H9 (cell line): ENCODE measurements around the gene MINDY4. TPM values are rescaled to one million over a fixed set of nuclear protein-coding genes. Genes with fewer than 3 reads are reported as not detected.

ENCODE experiments used
- DNase-seq: peaks from one replicate; pipeline ENCODE4 v3.0.0-alpha.2; 2017
- H2AFZ ChIP-seq: one replicate; pipeline ENCODE4 v1.6.1; 2013; ENCODE audit warnings: mild to moderate bottlenecking, low read length, control low read depth, moderate library complexity
- H2AK5ac ChIP-seq: 2 replicates; pipeline ENCODE4 v1.6.1; 2013; ENCODE audit warnings: low read length, control low read depth, mixed read lengths; ENCODE audit not compliant: insufficient read length
- H2BK120ac ChIP-seq: one replicate; pipeline ENCODE4 v1.6.1; 2013; ENCODE audit warnings: low read depth, mild to moderate bottlenecking, low read length, control low read depth, inconsistent platforms; ENCODE audit not compliant: poor library complexity, severe bottlenecking
- H2BK12ac ChIP-seq: 2 replicates; pipeline ENCODE4 v1.6.1; 2013; ENCODE audit warnings: low read length, control low read depth, mixed read lengths, low read depth; ENCODE audit not compliant: insufficient read length
- H2BK15ac ChIP-seq: 2 replicates; pipeline ENCODE4 v1.6.1; 2013; ENCODE audit warnings: low read depth, low read length, control low read depth
- H2BK20ac ChIP-seq: one replicate; pipeline ENCODE4 v1.6.1; 2013; ENCODE audit warnings: low read depth, mild to moderate bottlenecking, low read length, control low read depth, inconsistent platforms; ENCODE audit not compliant: poor library complexity, severe bottlenecking
- H2BK5ac ChIP-seq: 2 replicates; pipeline ENCODE4 v1.6.1; 2013; ENCODE audit warnings: low read length, control low read depth, mixed read lengths; ENCODE audit not compliant: insufficient read length
- H3K14ac ChIP-seq: 2 replicates; pipeline ENCODE4 v1.6.1; 2013; ENCODE audit warnings: low read length, control low read depth; ENCODE audit not compliant: insufficient read depth
- H3K18ac ChIP-seq: 2 replicates; pipeline ENCODE4 v1.6.1; 2013; ENCODE audit warnings: low read depth, mild to moderate bottlenecking, mixed read lengths, low read length, control low read depth; ENCODE audit not compliant: insufficient read length
- H3K23ac ChIP-seq: 2 replicates; pipeline ENCODE4 v1.6.1; 2013; ENCODE audit warnings: low read length, control low read depth, mixed read lengths, low read depth; ENCODE audit not compliant: insufficient read length
- H3K23me2 ChIP-seq: 2 replicates; pipeline ENCODE4 v1.6.1; 2013; ENCODE audit warnings: low read depth, mild to moderate bottlenecking, mixed read lengths, low read length, control low read depth; ENCODE audit not compliant: insufficient read length, poor library complexity, severe bottlenecking
- H3K27ac ChIP-seq: 2 replicates; pipeline ENCODE4 v1.5.1; 2013; ENCODE audit warnings: low read length, control low read depth, mixed read lengths, low read depth; ENCODE audit not compliant: insufficient read length
- H3K27me3 ChIP-seq: 2 replicates; pipeline ENCODE4 v1.6.1; 2013; ENCODE audit warnings: low read length, control low read depth, inconsistent platforms; ENCODE audit not compliant: insufficient read depth
- H3K4ac ChIP-seq: 2 replicates; pipeline ENCODE4 v1.6.1; 2013; ENCODE audit warnings: low read depth, mild to moderate bottlenecking, control low read depth, inconsistent platforms, low read length, moderate library complexity
- H3K4me1 ChIP-seq: 2 replicates; pipeline ENCODE4 v1.6.1; 2013; ENCODE audit warnings: low read length, control low read depth, inconsistent platforms; ENCODE audit not compliant: insufficient read depth
- H3K4me2 ChIP-seq: 2 replicates; pipeline ENCODE4 v1.6.1; 2013; ENCODE audit warnings: low read length, control low read depth, mixed read lengths; ENCODE audit not compliant: insufficient read length, insufficient read depth
- H3K56ac ChIP-seq: 2 replicates; pipeline ENCODE4 v1.6.1; 2013; ENCODE audit warnings: low read depth, mild to moderate bottlenecking, mixed read lengths, low read length, control low read depth; ENCODE audit not compliant: insufficient read length
- H3K79me1 ChIP-seq: 2 replicates; pipeline ENCODE4 v1.6.1; 2013; ENCODE audit warnings: low read depth, mild to moderate bottlenecking, moderate library complexity, low read length, control low read depth, inconsistent platforms; ENCODE audit not compliant: insufficient read depth, poor library complexity, severe bottlenecking
- H3K79me2 ChIP-seq: 2 replicates; pipeline ENCODE4 v1.6.1; 2013; ENCODE audit warnings: low read length, control low read depth, inconsistent platforms; ENCODE audit not compliant: insufficient read depth
- H3K9ac ChIP-seq: 2 replicates; pipeline ENCODE4 v1.6.1; 2013; ENCODE audit warnings: low read length, control low read depth, mixed read lengths; ENCODE audit not compliant: insufficient read length; ENCODE audit errors: extremely low read depth
- H3K9me3 ChIP-seq: one replicate; pipeline ENCODE4 v1.6.1; 2013; ENCODE audit warnings: low read depth, low read length, inconsistent platforms; ENCODE audit not compliant: control insufficient read depth
- H3T11ph ChIP-seq: one replicate; pipeline ENCODE4 v1.6.1; 2013; ENCODE audit warnings: mild to moderate bottlenecking, low read length, control low read depth, inconsistent platforms
- H4K20me1 ChIP-seq: one replicate; pipeline ENCODE4 v1.6.1; 2013; ENCODE audit not compliant: control insufficient read depth, insufficient read length, insufficient read depth
- H4K5ac ChIP-seq: 2 replicates; pipeline ENCODE4 v1.6.1; 2013; ENCODE audit warnings: low read depth, mild to moderate bottlenecking, mixed read lengths, low read length, control low read depth; ENCODE audit not compliant: insufficient read length
- H4K8ac ChIP-seq: replicated peaks from 2 replicates; pipeline ENCODE4 v1.6.1; 2013; ENCODE audit warnings: low read length, control low read depth, mixed read lengths, low read depth; ENCODE audit not compliant: insufficient read length
- H4K91ac ChIP-seq: 2 replicates; pipeline ENCODE4 v1.6.1; 2013; ENCODE audit warnings: low read depth, mild to moderate bottlenecking, moderate library complexity, mixed read lengths, low read length, control low read depth; ENCODE audit not compliant: insufficient read length
- H3K27ac Mint-ChIP-seq, 3 experiments: 2 replicates in 2 of 3; 3 replicates in 1 of 3; pipeline ENCODE4 v1.8.0; 2020 to 2021; ENCODE audit warnings: mixed read lengths in 3 of 3, mild to moderate bottlenecking in 1 of 3, moderate library complexity in 1 of 3
- H3K27me3 Mint-ChIP-seq: 2 replicates; pipeline ENCODE4 v1.8.0; 2021; ENCODE audit warnings: low read depth, mild to moderate bottlenecking, moderate library complexity, mixed read lengths
- H3K36me3 Mint-ChIP-seq, 3 experiments: 2 replicates in 2 of 3; 3 replicates in 1 of 3; pipeline ENCODE4 v1.8.0; 2020 to 2021; ENCODE audit warnings: low read depth in 3 of 3, mixed read lengths in 3 of 3; ENCODE audit not compliant: insufficient read depth in 1 of 3
- H3K4me1 Mint-ChIP-seq, 2 experiments: 2 replicates each; pipeline ENCODE4 v1.8.0; 2020; ENCODE audit warnings: mixed read lengths in 2 of 2
- H3K4me3 Mint-ChIP-seq, 2 experiments: 2 replicates in 1 of 2; 3 replicates in 1 of 2; pipeline ENCODE4 v1.8.0; 2020 to 2021; ENCODE audit warnings: mild to moderate bottlenecking in 2 of 2, mixed read lengths in 2 of 2, moderate library complexity in 1 of 2
- H3K9me3 Mint-ChIP-seq, 2 experiments: 2 replicates in 1 of 2; 3 replicates in 1 of 2; pipeline ENCODE4 v1.8.0; 2020; ENCODE audit warnings: mild to moderate bottlenecking in 2 of 2, mixed read lengths in 2 of 2, moderate library complexity in 1 of 2
- WGBS: extraction: QIAGEN DNeasy Blood & Tissue Kit; methylation state at CpG from one replicate; pipeline ENCODE4 v1.1.7; 2013; ENCODE audit warnings: missing lambda C conversion rate, low lambda C conversion rate, mixed read lengths; ENCODE audit not compliant: insufficient read length; ENCODE audit errors: extremely low coverage; 5-methylcytosine and 5-hydroxymethylcytosine counted together
- total RNA-seq: library from RNA; stranded (reverse); gene quantifications from 2 replicates; pipeline ENCODE4 v1.2.1, GENCODE V29; 2021
- TF ChIP-seq, protein P1 (sequence below): fragments of 200-600 bp; sonication (generic); conservative IDR thresholded peaks from 3 replicates; pipeline ENCODE4 v1.8.0; 2021; ENCODE audit warnings: antibody characterized with exemption, mild to moderate bottlenecking

The MINDY4 gene
- total RNA-seq, 1 experiment from 2014 or later: 3.1 TPM

DNA sequence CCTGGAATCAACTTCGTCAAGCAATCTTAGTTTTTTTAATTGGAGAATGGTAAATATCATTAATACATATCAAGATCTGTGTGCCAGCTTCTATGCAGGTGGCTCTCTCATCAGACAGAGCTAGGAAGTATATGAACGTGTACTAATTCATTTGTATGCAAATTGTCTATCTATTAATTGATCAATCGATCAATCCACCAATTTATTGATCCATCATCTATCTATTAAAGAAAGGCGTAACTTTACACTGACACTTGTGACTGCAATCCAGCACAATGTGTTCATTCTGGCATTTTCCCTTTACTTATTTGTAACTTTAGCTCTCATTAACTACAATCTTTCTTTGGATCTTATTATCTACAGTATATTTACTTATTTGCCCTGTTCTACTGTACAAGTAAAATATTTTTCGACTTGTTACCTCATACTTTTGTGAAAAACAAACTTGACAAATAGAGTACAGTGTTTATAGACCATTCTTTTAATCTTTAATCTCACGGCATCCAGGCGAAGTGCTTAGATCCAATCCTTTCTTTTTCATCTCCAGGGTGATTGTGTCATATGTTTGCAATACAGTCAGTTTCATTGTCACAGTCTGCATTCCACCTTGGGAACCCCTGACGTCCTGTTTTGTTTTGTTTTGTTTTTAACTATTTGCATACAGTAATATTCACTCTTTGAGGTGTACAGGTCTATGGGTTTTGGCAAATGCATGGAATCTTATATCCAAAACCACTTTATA is 170.5 kb downstream of the MINDY4 start:
- no peak overlapping the region for H3K23ac ChIP-seq
- H3K27ac ChIP-seq: no peak overlapping the region
- no peaks in the 10 kb centered on the region; the same call in 1 of the 2 replicates for H3K27me3 ChIP-seq
- H3K9me3 ChIP-seq: no peaks in the 10 kb centered on the region
- no peak overlapping the region for H2BK120ac ChIP-seq
- no peaks in the 10 kb centered on the region for H3K79me1 ChIP-seq
- no peak overlapping the region for H3K14ac ChIP-seq
- no peak overlapping the region for H3K27ac Mint-ChIP-seq
- no peak overlapping the region for H2BK20ac ChIP-seq
- no peak overlapping the region for H3K4me2 ChIP-seq
- no peak overlapping the region for H2BK5ac ChIP-seq
- no peak overlapping the region for H3K4ac ChIP-seq
- peaks cover 8% of the 10 kb centered on the region in 2 experiments; a peak in 3 of 5 replicates for H3K9me3 Mint-ChIP-seq
- no peak overlapping the region for H2AK5ac ChIP-seq
- H3K23me2 ChIP-seq: peaks cover 3% of the 10 kb centered on the region
- H2BK15ac ChIP-seq: no peak overlapping the region
- no peak overlapping the region for H4K8ac ChIP-seq
- peaks cover 0 to 3% (median 2%) of the 10 kb centered on the region in 3 experiments; a peak in 2 of 7 replicates for H3K36me3 Mint-ChIP-seq
- DNase-seq: no peak
- no peaks in the 10 kb centered on the region for H4K20me1 ChIP-seq
- peaks cover 0 to 8% of the 10 kb centered on the region in 2 experiments; a peak in 1 of 4 replicates for H3K4me1 Mint-ChIP-seq
- no peak overlapping the region for H3K4me3 Mint-ChIP-seq
- H3K27me3 Mint-ChIP-seq: peaks cover 38% of the 10 kb centered on the region
- no peak overlapping the region for H3K9ac ChIP-seq
- H2BK12ac ChIP-seq: no peak overlapping the region
- WGBS: no CpG with 5 or more reads among the region's 8 CpGs
- no peaks in the 10 kb centered on the region for H3K4me1 ChIP-seq
- TF ChIP-seq, protein P1, sequence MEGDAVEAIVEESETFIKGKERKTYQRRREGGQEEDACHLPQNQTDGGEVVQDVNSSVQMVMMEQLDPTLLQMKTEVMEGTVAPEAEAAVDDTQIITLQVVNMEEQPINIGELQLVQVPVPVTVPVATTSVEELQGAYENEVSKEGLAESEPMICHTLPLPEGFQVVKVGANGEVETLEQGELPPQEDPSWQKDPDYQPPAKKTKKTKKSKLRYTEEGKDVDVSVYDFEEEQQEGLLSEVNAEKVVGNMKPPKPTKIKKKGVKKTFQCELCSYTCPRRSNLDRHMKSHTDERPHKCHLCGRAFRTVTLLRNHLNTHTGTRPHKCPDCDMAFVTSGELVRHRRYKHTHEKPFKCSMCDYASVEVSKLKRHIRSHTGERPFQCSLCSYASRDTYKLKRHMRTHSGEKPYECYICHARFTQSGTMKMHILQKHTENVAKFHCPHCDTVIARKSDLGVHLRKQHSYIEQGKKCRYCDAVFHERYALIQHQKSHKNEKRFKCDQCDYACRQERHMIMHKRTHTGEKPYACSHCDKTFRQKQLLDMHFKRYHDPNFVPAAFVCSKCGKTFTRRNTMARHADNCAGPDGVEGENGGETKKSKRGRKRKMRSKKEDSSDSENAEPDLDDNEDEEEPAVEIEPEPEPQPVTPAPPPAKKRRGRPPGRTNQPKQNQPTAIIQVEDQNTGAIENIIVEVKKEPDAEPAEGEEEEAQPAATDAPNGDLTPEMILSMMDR: no peak
- H4K91ac ChIP-seq: no peak overlapping the region
- H3K79me2 ChIP-seq: no peaks in the 10 kb centered on the region
- no peak overlapping the region for H3K18ac ChIP-seq
- no peak overlapping the region for H3T11ph ChIP-seq
- no peak overlapping the region for H2AFZ ChIP-seq
- no peak overlapping the region for H3K56ac ChIP-seq
- H4K5ac ChIP-seq: no peak overlapping the region

Other genes with a start within 250 kb of the MINDY4 start
- 234 and 239 TPM in 2 replicates for gene GARS1, start 176.5 kb upstream of the MINDY4 start, total RNA-seq
- 0.07 and 0.13 TPM in 2 replicates for gene CRHR2, start 89.0 kb upstream of the MINDY4 start, total RNA-seq
- gene INMT, start 19.3 kb upstream of the MINDY4 start, total RNA-seq: 0.59 and 0.70 TPM in 2 replicates
- gene AQP1, start 140.4 kb downstream of the MINDY4 start, total RNA-seq: 0.15 TPM in 1 of 2 replicates, not detected in the other
- 5.9 and 7.4 TPM in 2 replicates for gene GHRHR, start 192.5 kb downstream of the MINDY4 start, total RNA-seq